Activated naive CD4-positive, alpha-beta T cell treated with anti-CD3 and anti-CD28 coated beads, Interleukin-2, amount 10 ng/mL, durations not matched to agents 7 days and 5 days (primary cell): Measurements from ENCODE around the gene RHBDL3.
"Not testable (repeated sequence)": the region's sequence is repeated elsewhere in the genome, so short reads cannot be mapped to it uniquely, and the experiment has no call there.

Experiments used
- CTCF ChIA-PET: fragments of 350-600 bp; sonication (Branson Sonifier 250); formaldehyde crosslinking; loops from one replicate; lab custom pipeline; 2021; ENCODE audit warnings: antibody characterized with exemption; lab: Charles Lee
- DNase-seq: peaks from one replicate; pipeline ENCODE4 v3.0.0-alpha.2; 2020
- H3K27ac Mint-ChIP-seq: one replicate; pipeline ENCODE4 v1.8.0; 2021; ENCODE audit warnings: mild to moderate bottlenecking, moderate library complexity, mixed read lengths
- H3K27me3 Mint-ChIP-seq: one replicate; pipeline ENCODE4 v1.8.0; 2021; ENCODE audit warnings: mild to moderate bottlenecking, mixed read lengths
- H3K36me3 Mint-ChIP-seq: one replicate; pipeline ENCODE4 v1.8.0; 2021; ENCODE audit warnings: mixed read lengths
- H3K4me1 Mint-ChIP-seq: one replicate; pipeline ENCODE4 v1.8.0; 2021; ENCODE audit warnings: mixed read lengths
- H3K4me3 Mint-ChIP-seq: one replicate; pipeline ENCODE4 v1.8.0; 2021; ENCODE audit warnings: mild to moderate bottlenecking, moderate library complexity, mixed read lengths
- H3K9me3 Mint-ChIP-seq: one replicate; pipeline ENCODE4 v1.8.0; 2021; ENCODE audit warnings: mixed read lengths

Gene RHBDL3

GRCh38 chr17:32311028-32311536 is 45.5 kb downstream of the RHBDL3 start:
- Mint-ChIP-seq H3K4me1 (peaks cover 4% of the 10 kb centered on the region), H3K36me3 (no peaks in the 10 kb centered on the region), H3K9me3 (no peaks in the 10 kb centered on the region), H3K27me3 (peaks cover 62% of the 10 kb centered on the region), H3K4me3 (no peak overlapping the region), H3K27ac (no peak overlapping the region)
- CTCF ChIA-PET = no interaction called here
- no peak for DNase-seq

GRCh38 chr17:32314636-32315035 is 49.0 kb downstream of the RHBDL3 start:
- H3K4me3 Mint-ChIP-seq = no peak overlapping the region
- CTCF ChIA-PET = no interaction called here

GRCh38 chr17:32315171-32315570 is 49.5 kb downstream of the RHBDL3 start:
- DNase-seq = no peak
- Mint-ChIP-seq H3K4me3 (no peak overlapping the region), H3K4me1 (peaks cover 17% of the 10 kb centered on the region), H3K9me3 (no peaks in the 10 kb centered on the region), H3K27ac (no peak overlapping the region), H3K36me3 (no peaks in the 10 kb centered on the region), H3K27me3 (peaks cover 66% of the 10 kb centered on the region)
- CTCF ChIA-PET = interaction anchor here (0.6 to 1.4 kb wide), 2 partner anchors 62 to 118 kb away, joined by 3 to 7 read pairs; no protein-coding TSS in a partner anchor

More at GRCh38 chr17:32314636-32315035, 49.0 kb downstream of the RHBDL3 start:
- no peaks in the 10 kb centered on the region for H3K9me3 Mint-ChIP-seq
- no peak for DNase-seq
- H3K4me1 Mint-ChIP-seq = peaks cover 15% of the 10 kb centered on the region
- no peak overlapping the region for H3K27ac Mint-ChIP-seq
- H3K27me3 Mint-ChIP-seq = peaks cover 67% of the 10 kb centered on the region
- H3K36me3 Mint-ChIP-seq = no peaks in the 10 kb centered on the region

GRCh38 chr17:32316653-32317052 is 51.0 kb downstream of the RHBDL3 start:
- CTCF ChIA-PET = interaction anchor here (4.9 kb wide), 1 partner anchor 62 kb away, joined by 26 read pairs; no protein-coding TSS in a partner anchor

GRCh38 chr17:32317353-32317752 is 51.7 kb downstream of the RHBDL3 start:
- Mint-ChIP-seq H3K4me1 (peaks cover 25% of the 10 kb centered on the region), H3K4me3 (no peak overlapping the region), H3K27me3 (peaks cover 53% of the 10 kb centered on the region), H3K9me3 (no peaks in the 10 kb centered on the region), H3K36me3 (no peaks in the 10 kb centered on the region), H3K27ac (no peak overlapping the region)
- DNase-seq = no peak
- CTCF ChIA-PET = interaction anchor here (1.0 to 4.9 kb wide), 2 partner anchors 63 to 75 kb away, joined by 3 to 26 read pairs; no protein-coding TSS in a partner anchor

More at GRCh38 chr17:32316653-32317052, 51.0 kb downstream of the RHBDL3 start:
- not testable (repeated sequence) for DNase-seq, H3K36me3 Mint-ChIP-seq, H3K4me3 Mint-ChIP-seq, H3K27ac Mint-ChIP-seq, H3K9me3 Mint-ChIP-seq
- peaks cover 22% of the 10 kb centered on the region for H3K4me1 Mint-ChIP-seq
- H3K27me3 Mint-ChIP-seq = peaks cover 53% of the 10 kb centered on the region

GRCh38 chr17:32318071-32318470 is 52.4 kb downstream of the RHBDL3 start:
- Mint-ChIP-seq H3K27ac (peak overlapping the region; percentile 29), H3K4me3 (no peak overlapping the region), H3K9me3 (no peaks in the 10 kb centered on the region), H3K36me3 (no peaks in the 10 kb centered on the region), H3K4me1 (peaks cover 30% of the 10 kb centered on the region), H3K27me3 (peaks cover 53% of the 10 kb centered on the region)
- CTCF ChIA-PET = interaction anchor here (0.7 to 4.9 kb wide), 6 partner anchors 9 to 115 kb away, joined by 3 to 26 read pairs (median 4); no protein-coding TSS in a partner anchor
- no peak for DNase-seq

- Mint-ChIP-seq H3K27ac (no peak overlapping the region), H3K27me3 (peaks cover 45% of the 10 kb centered on the region), H3K9me3 (no peaks in the 10 kb centered on the region), H3K4me1 (peaks cover 41% of the 10 kb centered on the region), H3K36me3 (no peaks in the 10 kb centered on the region), H3K4me3 (peak overlapping the region; percentile 66)
- peak; percentile 85 for DNase-seq
- CTCF ChIA-PET = interaction anchor here (0.7 to 4.9 kb wide), 12 partner anchors 10 to 183 kb away, joined by 3 to 26 read pairs (median 4); no protein-coding TSS in a partner anchor
Observed at GRCh38 chr17:32319548-32319905, 53.9 kb downstream of the RHBDL3 start.

GRCh38 chr17:32320080-32320479 is 54.4 kb downstream of the RHBDL3 start:
- Mint-ChIP-seq H3K4me1 (peaks cover 44% of the 10 kb centered on the region), H3K27me3 (peaks cover 39% of the 10 kb centered on the region)
- not testable (repeated sequence) for H3K4me3 Mint-ChIP-seq, H3K9me3 Mint-ChIP-seq, H3K27ac Mint-ChIP-seq, H3K36me3 Mint-ChIP-seq, DNase-seq
- CTCF ChIA-PET = interaction anchor here (0.7 to 4.9 kb wide), 12 partner anchors 9 to 184 kb away, joined by 3 to 26 read pairs (median 4); no protein-coding TSS in a partner anchor

- H3K4me3 Mint-ChIP-seq = no peak overlapping the region
- no peak overlapping the region for H3K27ac Mint-ChIP-seq
- peaks cover 44% of the 10 kb centered on the region for H3K4me1 Mint-ChIP-seq
- DNase-seq = no peak
- no peaks in the 10 kb centered on the region for H3K9me3 Mint-ChIP-seq
- no peaks in the 10 kb centered on the region for H3K36me3 Mint-ChIP-seq
- peaks cover 31% of the 10 kb centered on the region for H3K27me3 Mint-ChIP-seq
- CTCF ChIA-PET = interaction anchor here (1.0 to 4.9 kb wide), 7 partner anchors 8 to 117 kb away, joined by 3 to 26 read pairs (median 6); no protein-coding TSS in a partner anchor
Observed at GRCh38 chr17:32320847-32321246, 55.2 kb downstream of the RHBDL3 start.

- no peak for DNase-seq
- Mint-ChIP-seq H3K9me3 (no peaks in the 10 kb centered on the region), H3K4me1 (peaks cover 58% of the 10 kb centered on the region), H3K4me3 (no peak overlapping the region), H3K36me3 (no peaks in the 10 kb centered on the region), H3K27me3 (peaks cover 15% of the 10 kb centered on the region), H3K27ac (peak overlapping the region; percentile 39)
- CTCF ChIA-PET = interaction anchor here (0.9 to 1.4 kb wide), 3 partner anchors 70 to 195 kb away, joined by 3 to 5 read pairs (median 3); no protein-coding TSS in a partner anchor
Observed at GRCh38 chr17:32323046-32323445, 57.4 kb downstream of the RHBDL3 start.

- CTCF ChIA-PET = interaction anchor here (0.9 kb wide), 1 partner anchor 196 kb away, joined by 3 read pairs; no protein-coding TSS in a partner anchor
- Mint-ChIP-seq H3K4me1 (peaks cover 60% of the 10 kb centered on the region), H3K27me3 (peaks cover 6% of the 10 kb centered on the region), H3K9me3 (no peaks in the 10 kb centered on the region), H3K4me3 (peak overlapping the region; percentile 9), H3K27ac (peak overlapping the region; percentile 81), H3K36me3 (peaks cover 1% of the 10 kb centered on the region)
- DNase-seq = peak; percentile 73
Observed at GRCh38 chr17:32323811-32324491, 58.3 kb downstream of the RHBDL3 start.

- no peaks in the 10 kb centered on the region for H3K9me3 Mint-ChIP-seq
- no peak for DNase-seq
- peaks cover 17% of the 10 kb centered on the region for H3K36me3 Mint-ChIP-seq
- no peaks in the 10 kb centered on the region for H3K27me3 Mint-ChIP-seq
- H3K4me3 Mint-ChIP-seq = no peak overlapping the region
- CTCF ChIA-PET = interaction anchor here (3.7 kb wide), 1 partner anchor 8 kb away, joined by 18 read pairs; no protein-coding TSS in a partner anchor
- H3K27ac Mint-ChIP-seq = no peak overlapping the region
- H3K4me1 Mint-ChIP-seq = peaks cover 77% of the 10 kb centered on the region
Observed at GRCh38 chr17:32327911-32328310, 62.3 kb downstream of the RHBDL3 start.

GRCh38 chr17:32330147-32330546 is 64.5 kb downstream of the RHBDL3 start:
- DNase-seq = no peak
- H3K27me3 Mint-ChIP-seq = no peaks in the 10 kb centered on the region
- H3K9me3 Mint-ChIP-seq = no peaks in the 10 kb centered on the region
- no peak overlapping the region for H3K4me3 Mint-ChIP-seq
- peaks cover 71% of the 10 kb centered on the region for H3K4me1 Mint-ChIP-seq
- peak overlapping the region; percentile 89 for H3K27ac Mint-ChIP-seq
- CTCF ChIA-PET = interaction anchor here (1.8 to 3.7 kb wide), 2 partner anchors 10 to 11 kb away, joined by 7 to 18 read pairs; no protein-coding TSS in a partner anchor
- peaks cover 33% of the 10 kb centered on the region for H3K36me3 Mint-ChIP-seq
